Endothelial cell of umbilical vein (primary cell): ENCODE results near the gene TPCN2. TPM values are rescaled to one million over a fixed set of nuclear protein-coding genes. Genes with fewer than 3 reads are reported as not detected.

Source experiments
- BruUV-seq: library from RNA; stranded (reverse); fragments of 400-500 nt; replicated peaks from 2 replicates; lab custom pipeline; 2021; lab: Mats Ljungman, UMichigan
- CTCF ChIA-PET: fragments of 300-600, 350-600 bp; sonication (Branson Sonifier 250); formaldehyde crosslinking; loops from one replicate; lab custom pipeline; 2021; ENCODE audit warnings: antibody characterized with exemption, inconsistent platforms; lab: Charles Lee
- POLR2A ChIA-PET: fragments of 300-600, 350-600 bp; sonication (Branson Sonifier 250); formaldehyde crosslinking; loops from one replicate; lab custom pipeline; 2021; ENCODE audit warnings: antibody characterized with exemption, inconsistent platforms; lab: Charles Lee
- DNase-seq: peaks from one replicate; pipeline ENCODE4 v3.0.0-alpha.2; 2011; ENCODE audit warnings: low read depth, low spot score
- FAIRE-seq: peaks from 2 replicates; lab custom pipeline; 2011; peaks lifted over from hg19 to GRCh38; lab: Jason Lieb, UNC
- H2AFZ ChIP-seq: 2 replicates; pipeline ENCODE4 v1.6.0; 2012; ENCODE audit warnings: low read depth, low read length, control low read depth, inconsistent platforms
- H3K27ac ChIP-seq: 2 replicates; pipeline ENCODE4 v1.5.1; 2011; ENCODE audit warnings: low read depth, mild to moderate bottlenecking, control low read depth, low read length, moderate library complexity; ENCODE audit not compliant: insufficient read depth
- H3K27me3 ChIP-seq, 2 experiments: 2 replicates each; pipeline versions ENCODE4 v1.6.0 to v1.6.1; 2011; ENCODE audit warnings: low read length in 2 of 2, mixed read lengths in 1 of 2; ENCODE audit not compliant: control insufficient read depth in 2 of 2, insufficient read depth in 2 of 2
- H3K36me3 ChIP-seq, 2 experiments: 2 replicates in 1 of 2; 3 replicates in 1 of 2; pipeline ENCODE4 v1.5.1; 2011; ENCODE audit warnings: low read length in 2 of 2, mild to moderate bottlenecking in 1 of 2, moderate library complexity in 1 of 2; ENCODE audit not compliant: control insufficient read depth in 2 of 2, insufficient read depth in 2 of 2; ENCODE audit errors: extremely low read depth in 1 of 2
- H3K4me1 ChIP-seq: 3 replicates; pipeline ENCODE4 v1.5.1; 2011; ENCODE audit warnings: mild to moderate bottlenecking, low read length; ENCODE audit not compliant: control insufficient read depth, insufficient read depth; ENCODE audit errors: extremely low read depth
- H3K4me2 ChIP-seq: 2 replicates; pipeline ENCODE4 v1.6.1; 2011; ENCODE audit warnings: low read length, control low read depth, mixed read lengths; ENCODE audit not compliant: insufficient read depth
- H3K4me3 ChIP-seq, 3 experiments: fragments of 200-600 bp in 1 of 3; sonication (generic), shearing (Covaris generic) in 1 of 3; replicated peaks in 1 of 3; 2 replicates each; pipeline ENCODE4 v1.5.1; 2011 to 2016; ENCODE audit warnings: control low read depth in 3 of 3, low read length in 3 of 3, mild to moderate bottlenecking in 2 of 3, inconsistent platforms in 1 of 3, low read depth in 1 of 3, moderate library complexity in 1 of 3; ENCODE audit not compliant: insufficient read depth in 1 of 3
- H3K79me2 ChIP-seq: 2 replicates; pipeline ENCODE4 v1.6.0; 2012; ENCODE audit warnings: low read length, inconsistent platforms; ENCODE audit not compliant: control insufficient read depth, insufficient read depth
- H3K9ac ChIP-seq: replicated peaks from 2 replicates; pipeline ENCODE3; 2011; ENCODE audit warnings: low read length, control low read depth; ENCODE audit not compliant: insufficient read depth; ENCODE audit errors: extremely low read depth
- H3K9me1 ChIP-seq: replicated peaks from 3 replicates; pipeline ENCODE4 v1.6.0; 2011; ENCODE audit warnings: mild to moderate bottlenecking, low read length; ENCODE audit not compliant: control insufficient read depth, insufficient read depth; ENCODE audit errors: extremely low read depth
- H3K9me3 ChIP-seq: replicated peaks from 2 replicates; pipeline ENCODE4 v1.5.1; 2012; ENCODE audit warnings: low read length, inconsistent platforms; ENCODE audit not compliant: control insufficient read depth, insufficient read depth
- H4K20me1 ChIP-seq: replicated peaks from 2 replicates; pipeline ENCODE3; 2011; ENCODE audit warnings: mild to moderate bottlenecking, low read length; ENCODE audit not compliant: control insufficient read depth, insufficient read depth; ENCODE audit errors: extremely low read depth
- EZH2 ChIP-seq: IDR thresholded peaks from 2 replicates; pipeline ENCODE4 v1.6.1; 2012; ENCODE audit warnings: borderline replicate concordance, low read depth, mild to moderate bottlenecking, moderate library complexity, low read length, inconsistent platforms; ENCODE audit not compliant: severe bottlenecking
- FOS ChIP-seq: IDR thresholded peaks from 2 replicates; pipeline ENCODE4 v1.6.1; 2011; ENCODE audit warnings: mild to moderate bottlenecking, low read length, moderate library complexity, borderline replicate concordance; ENCODE audit not compliant: insufficient read depth
- GATA2 ChIP-seq: IDR thresholded peaks from 2 replicates; pipeline ENCODE4 v1.7.0; 2011; ENCODE audit warnings: low read depth, mild to moderate bottlenecking, moderate library complexity, mixed read lengths, low read length; ENCODE audit not compliant: insufficient read length, insufficient read depth
- MYC ChIP-seq: IDR thresholded peaks from one replicate; pipeline ENCODE4 v1.6.1; 2011; ENCODE audit warnings: mild to moderate bottlenecking, low read depth, low read length
- POLR2AphosphoS5 ChIP-seq: IDR thresholded peaks from 2 replicates; pipeline ENCODE4 v1.6.1; 2012; ENCODE audit warnings: low read depth, mild to moderate bottlenecking, control low read depth, low read length, moderate library complexity; ENCODE audit not compliant: insufficient read depth
- dilution Hi-C: fragments of 300-500 bp; cut with MboI; formaldehyde crosslinking; loops from one replicate; pipeline ENCODE4 v1.15.0; 2019; ENCODE audit warnings: low sequenced_read_pairs; ENCODE audit not compliant: extremely low pct_ligation_motif_present
- intact Hi-C: fragments of 100-400 bp; cut with micrococcal nuclease; formaldehyde crosslinking; loops from one replicate; pipeline ENCODE4 v1.10.0; 2022
- polyA plus RNA-seq, 4 experiments: library from polyadenylated mRNA; depleted of rRNA in 3 of 4; stranded (reverse) in 3 of 4; unstranded in 1 of 4; fragments of >200 nt; gene quantifications; 2 replicates each; pipeline versions ENCODE4 v1.2.1 to v1.2.3, GENCODE V29; 2011 to 2012; ENCODE audit warnings: missing spikeins in 1 of 4
- total RNA-seq: library from RNA; stranded (reverse); gene quantifications from 2 replicates; pipeline ENCODE4 v1.2.3, GENCODE V29; 2021
- TF ChIP-seq, protein P1 (sequence below), 2 donors: IDR thresholded peaks; 1 replicate in 1 of 2; 2 replicates in 1 of 2; pipeline ENCODE4 v1.5.1; 2011; ENCODE audit warnings: low read length in 2 of 2, mild to moderate bottlenecking in 2 of 2, moderate library complexity in 2 of 2, control low read depth in 1 of 2, inconsistent platforms in 1 of 2, low read depth in 1 of 2; ENCODE audit not compliant: insufficient read depth in 1 of 2; ENCODE audit errors: extremely low read depth in 1 of 2
- TF ChIP-seq, protein P2 (sequence below): IDR thresholded peaks from 2 replicates; pipeline ENCODE4 v1.6.1; 2011; ENCODE audit not compliant: insufficient read depth, insufficient read length

The TPCN2 gene
- total and polyA plus RNA-seq, 2 donors (not counting 3 experiments of a cell fraction or from before 2014, with no cell fraction given) = 10.3 to 13.4 TPM

DNA sequence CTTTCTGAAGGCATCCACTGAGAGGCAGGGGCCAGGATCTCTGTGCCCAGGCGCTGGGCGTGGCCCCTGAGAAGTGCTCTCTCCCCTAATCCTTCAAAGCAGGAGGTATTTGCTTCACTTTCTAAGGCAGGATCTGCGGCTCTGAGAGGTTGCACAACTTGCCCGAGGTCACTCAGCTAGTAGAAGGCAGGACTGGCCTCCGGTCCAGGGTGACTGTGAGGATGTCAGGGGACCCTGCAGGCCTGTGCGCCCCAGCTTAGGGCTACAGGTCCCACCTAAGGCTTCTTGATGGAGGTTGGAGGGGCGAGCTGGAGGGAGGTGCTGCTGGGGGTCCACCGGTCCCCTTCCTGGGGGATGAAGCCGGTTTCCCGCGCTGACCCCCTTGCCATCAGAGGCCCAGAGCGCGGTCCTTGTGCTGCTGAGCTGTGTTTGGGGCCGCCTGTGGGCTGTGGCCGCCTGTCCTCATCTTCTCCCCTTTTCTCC is 108.0 kb downstream of the TPCN2 start:
- peak overlapping the region; percentile 46 for H2AFZ ChIP-seq
- no peak overlapping the region for H3K27ac ChIP-seq
- dilution Hi-C loops = no loop called here
- no peak for FAIRE-seq
- H3K79me2 ChIP-seq = no peaks in the 10 kb centered on the region
- no peak overlapping the region for H3K4me3 ChIP-seq
- peaks cover 0 to 6% of the 10 kb centered on the region in 2 experiments for H3K27me3 ChIP-seq
- no TSS peak for BruUV-seq
- H3K4me2 ChIP-seq = no peak overlapping the region
- ChIA-PET POLR2A (no interaction called here), CTCF (interaction anchor here (0.6 to 1.2 kb wide), 5 partner anchors 11 to 55 kb away, joined by 3 read pairs; no protein-coding TSS in a partner anchor)
- no peaks in the 10 kb centered on the region for H3K4me1 ChIP-seq
- intact Hi-C loops = no loop called here
- TF ChIP-seq FOS (no peak), EZH2 (no peak), MYC (no peak), GATA2 (no peak), POLR2AphosphoS5 (no peak)
- TF ChIP-seq, protein P1, sequence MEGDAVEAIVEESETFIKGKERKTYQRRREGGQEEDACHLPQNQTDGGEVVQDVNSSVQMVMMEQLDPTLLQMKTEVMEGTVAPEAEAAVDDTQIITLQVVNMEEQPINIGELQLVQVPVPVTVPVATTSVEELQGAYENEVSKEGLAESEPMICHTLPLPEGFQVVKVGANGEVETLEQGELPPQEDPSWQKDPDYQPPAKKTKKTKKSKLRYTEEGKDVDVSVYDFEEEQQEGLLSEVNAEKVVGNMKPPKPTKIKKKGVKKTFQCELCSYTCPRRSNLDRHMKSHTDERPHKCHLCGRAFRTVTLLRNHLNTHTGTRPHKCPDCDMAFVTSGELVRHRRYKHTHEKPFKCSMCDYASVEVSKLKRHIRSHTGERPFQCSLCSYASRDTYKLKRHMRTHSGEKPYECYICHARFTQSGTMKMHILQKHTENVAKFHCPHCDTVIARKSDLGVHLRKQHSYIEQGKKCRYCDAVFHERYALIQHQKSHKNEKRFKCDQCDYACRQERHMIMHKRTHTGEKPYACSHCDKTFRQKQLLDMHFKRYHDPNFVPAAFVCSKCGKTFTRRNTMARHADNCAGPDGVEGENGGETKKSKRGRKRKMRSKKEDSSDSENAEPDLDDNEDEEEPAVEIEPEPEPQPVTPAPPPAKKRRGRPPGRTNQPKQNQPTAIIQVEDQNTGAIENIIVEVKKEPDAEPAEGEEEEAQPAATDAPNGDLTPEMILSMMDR (IDR thresholded peaks at IDR 0.05; ENCODE audit: extremely low read depth in 1 of 2, insufficient read depth in 1 of 2, low read depth in 1 of 2, low read length in 2 of 2) = no peak
- TF ChIP-seq, protein P2, sequence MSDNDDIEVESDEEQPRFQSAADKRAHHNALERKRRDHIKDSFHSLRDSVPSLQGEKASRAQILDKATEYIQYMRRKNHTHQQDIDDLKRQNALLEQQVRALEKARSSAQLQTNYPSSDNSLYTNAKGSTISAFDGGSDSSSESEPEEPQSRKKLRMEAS = no peak
- no peak for DNase-seq
- H4K20me1 ChIP-seq = no peaks in the 10 kb centered on the region
- H3K9ac ChIP-seq = no peak overlapping the region
- no peaks in the 10 kb centered on the region for H3K36me3 ChIP-seq
- no peaks in the 10 kb centered on the region for H3K9me1 ChIP-seq
- no peaks in the 10 kb centered on the region for H3K9me3 ChIP-seq
